Mucosa of gallbladder (tissue), 1 donor: Measurements from ENCODE around the gene THADA. TPM values are rescaled to one million over a fixed set of nuclear protein-coding genes. Genes with fewer than 3 reads are reported as not detected.
"Not testable (repeated sequence)": the region's sequence is repeated elsewhere in the genome, so short reads cannot be mapped to it uniquely, and the experiment has no call there.

Source experiments
- DNase-seq: peaks from one replicate; pipeline ENCODE4 v3.0.0-alpha.2; 2020; ENCODE audit warnings: low spot score
- total RNA-seq: library from RNA; stranded (reverse); gene quantifications from one replicate; pipeline ENCODE4 v1.2.1, GENCODE V29; 2021
- donor health status: DM: no; HTN: no; CAD: no.

Gene THADA
- total RNA-seq, 1 donor from 2014 or later, result 35.9 TPM

DNA sequence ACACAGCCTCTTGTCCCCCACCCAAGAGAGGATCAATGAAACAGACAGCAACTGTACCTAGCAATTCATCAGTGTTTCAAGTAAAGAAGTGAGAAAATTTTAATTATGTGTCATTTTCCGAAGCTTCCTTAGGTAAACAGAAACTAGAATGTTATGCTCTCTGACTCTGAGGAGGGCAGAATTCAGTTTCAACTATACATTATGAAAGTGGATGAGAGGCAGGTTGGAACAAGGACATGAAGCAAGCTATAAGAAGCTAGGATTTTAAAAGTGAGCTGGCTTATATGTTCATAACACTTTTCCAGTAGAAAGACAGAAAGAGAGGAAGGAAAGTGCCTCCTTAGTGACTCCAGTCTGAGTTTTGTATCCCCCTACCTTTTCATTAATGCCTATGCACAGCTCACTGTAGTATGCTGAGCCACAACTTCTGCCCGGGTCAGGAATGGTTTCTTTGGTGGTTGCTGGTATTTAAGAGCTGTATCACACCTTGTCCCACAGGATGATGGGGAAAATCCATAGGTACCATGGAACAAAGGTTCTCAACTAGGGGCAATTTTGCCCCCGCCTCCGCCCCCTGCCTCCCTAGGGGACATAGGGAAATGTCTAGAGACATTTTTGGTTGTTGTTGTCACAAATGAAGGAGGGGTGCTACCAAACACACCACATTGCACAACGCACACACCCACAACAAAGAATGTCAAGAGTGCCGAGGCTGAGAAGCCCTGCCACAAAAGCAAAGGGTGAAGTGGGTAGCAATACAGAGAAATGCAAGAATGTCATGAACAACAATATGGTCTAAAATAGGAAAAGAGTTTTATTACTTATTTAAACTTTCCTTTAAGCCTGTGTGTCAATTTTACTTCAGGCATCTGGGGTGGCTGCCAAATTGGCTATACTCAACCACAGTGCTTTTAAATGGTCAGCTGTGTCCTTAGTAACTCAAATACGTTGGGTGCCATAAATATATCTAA lies 208.5 kb downstream of the THADA start:
- no peak for DNase-seq

DNA sequence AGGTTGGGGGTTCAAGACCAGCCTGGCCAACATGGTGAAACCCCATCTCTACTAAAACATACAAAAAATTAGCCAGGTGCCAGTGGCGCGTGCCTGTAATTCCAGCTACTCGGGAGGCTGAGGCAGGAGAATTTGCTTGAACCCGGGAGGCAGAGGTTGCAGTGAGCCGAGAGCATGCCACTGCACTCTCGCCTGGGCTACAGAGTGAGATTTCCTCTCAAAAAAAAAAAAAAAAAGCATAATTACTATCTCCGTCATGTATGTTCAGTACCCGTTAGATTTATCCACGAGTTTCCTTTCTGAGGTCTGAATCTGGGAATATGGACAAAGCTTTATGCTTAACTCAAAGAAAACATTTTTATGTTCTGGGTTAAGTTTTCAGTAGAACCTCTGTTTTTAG lies 209.2 kb downstream of the THADA start:
- not testable (repeated sequence) for DNase-seq

DNA sequence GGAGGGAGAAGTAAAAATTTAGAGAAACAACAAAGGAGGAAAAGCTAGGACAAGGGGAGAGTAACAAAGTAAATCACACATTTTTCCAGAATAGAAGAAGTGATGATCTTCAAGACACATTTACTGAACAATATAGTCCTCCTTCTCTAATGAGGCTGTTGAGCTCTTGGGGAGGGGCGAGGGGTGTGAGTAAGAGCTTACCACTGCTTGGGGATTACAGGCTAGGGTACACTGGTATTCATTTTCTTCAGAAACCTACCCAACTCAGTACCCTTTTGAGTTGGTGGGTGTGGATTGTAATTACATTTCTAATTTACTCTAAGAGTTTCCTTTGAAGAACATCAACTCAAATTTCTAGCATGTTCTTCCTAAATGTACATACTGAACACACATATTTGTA lies 211.7 kb downstream of the THADA start:
- no peak for DNase-seq

DNA sequence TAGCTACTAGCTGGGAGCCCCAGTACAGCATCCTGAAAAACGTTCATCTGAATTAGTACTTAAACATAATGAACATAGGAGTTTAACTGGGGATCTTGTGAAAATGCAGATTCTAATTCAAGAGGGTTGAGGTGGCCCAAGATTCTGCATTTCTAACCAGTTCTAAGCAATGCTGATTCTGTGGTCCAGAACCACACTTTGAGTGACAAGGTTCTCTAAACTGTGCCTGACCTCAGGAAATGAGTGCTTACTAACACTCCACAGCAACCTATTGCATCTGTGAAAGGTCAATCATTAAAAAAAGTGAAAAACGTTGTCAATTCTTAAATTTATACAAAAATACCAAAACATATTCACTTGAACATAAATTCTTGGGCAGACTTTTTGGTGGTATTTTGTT lies 212.3 kb downstream of the THADA start:
- no peak for DNase-seq

DNA sequence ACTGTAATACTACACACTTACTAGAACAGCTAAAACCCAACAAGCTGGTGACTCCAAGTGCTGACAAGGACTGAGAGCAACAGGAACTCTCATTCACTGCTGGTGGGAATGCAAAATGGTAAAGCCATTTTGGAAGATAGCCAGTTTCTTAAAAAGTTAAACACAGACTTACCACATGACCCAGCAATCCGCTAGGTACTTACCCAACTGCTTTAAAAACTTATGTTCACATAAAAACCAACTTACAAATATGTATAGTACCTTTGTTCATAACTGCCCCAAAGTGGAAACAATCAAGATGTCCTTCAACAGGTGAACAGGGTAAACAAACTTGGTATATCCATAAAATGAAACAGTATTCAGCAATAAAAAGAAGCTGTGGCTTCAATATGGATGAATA lies 216.3 kb downstream of the THADA start:
- no peak for DNase-seq

DNA sequence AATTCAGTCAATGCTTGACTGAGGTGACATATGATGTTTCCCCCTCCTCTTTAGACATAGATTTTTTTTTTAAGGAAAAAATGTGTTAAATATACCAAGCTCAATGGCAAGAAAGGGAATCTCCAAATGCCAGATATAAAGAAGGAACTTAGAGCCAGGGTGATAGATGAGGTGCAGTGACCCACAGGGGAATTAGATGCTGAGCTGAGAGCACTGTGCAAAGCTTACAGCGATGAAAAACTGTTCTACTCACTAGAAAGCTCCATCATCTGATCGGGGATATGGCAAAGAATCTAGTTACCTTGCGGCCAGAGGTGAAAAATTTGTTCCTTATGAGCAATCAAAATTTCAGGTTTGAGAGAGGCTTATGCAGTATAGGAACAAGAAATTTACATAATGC lies 218.5 kb downstream of the THADA start:
- no peak for DNase-seq

DNA sequence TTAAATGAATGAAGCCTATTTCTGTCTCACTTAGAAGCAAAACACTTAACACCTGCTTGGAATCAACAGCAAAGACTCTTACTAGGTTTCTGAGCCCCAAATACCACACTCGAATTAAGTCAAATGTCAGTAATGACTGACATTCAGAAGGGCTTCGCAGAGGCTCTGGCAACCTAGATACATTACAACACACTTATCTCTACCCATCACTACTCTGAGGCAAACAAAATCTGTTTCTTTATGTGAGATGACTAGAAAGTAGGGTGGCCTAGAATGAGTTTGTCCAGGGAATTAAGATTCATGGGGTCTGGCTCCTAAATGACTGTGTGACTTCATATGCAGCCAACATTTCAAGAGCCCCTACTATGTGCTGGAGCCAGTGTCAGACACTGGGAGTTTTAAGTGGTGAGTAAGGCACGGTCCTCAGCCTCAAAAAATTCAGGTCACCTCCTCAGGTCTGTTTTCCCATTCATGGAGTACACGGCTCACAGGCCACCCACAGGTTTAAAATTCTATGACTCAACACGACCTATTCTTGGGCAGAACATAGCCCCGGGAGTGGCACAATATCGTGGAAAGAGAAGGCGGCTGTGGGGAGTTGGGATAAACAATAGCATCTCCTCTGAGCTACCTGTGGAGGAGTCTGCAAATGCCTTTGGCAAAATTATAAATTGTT lies 219.2 kb downstream of the THADA start:
- DNase-seq, result no peak

DNA sequence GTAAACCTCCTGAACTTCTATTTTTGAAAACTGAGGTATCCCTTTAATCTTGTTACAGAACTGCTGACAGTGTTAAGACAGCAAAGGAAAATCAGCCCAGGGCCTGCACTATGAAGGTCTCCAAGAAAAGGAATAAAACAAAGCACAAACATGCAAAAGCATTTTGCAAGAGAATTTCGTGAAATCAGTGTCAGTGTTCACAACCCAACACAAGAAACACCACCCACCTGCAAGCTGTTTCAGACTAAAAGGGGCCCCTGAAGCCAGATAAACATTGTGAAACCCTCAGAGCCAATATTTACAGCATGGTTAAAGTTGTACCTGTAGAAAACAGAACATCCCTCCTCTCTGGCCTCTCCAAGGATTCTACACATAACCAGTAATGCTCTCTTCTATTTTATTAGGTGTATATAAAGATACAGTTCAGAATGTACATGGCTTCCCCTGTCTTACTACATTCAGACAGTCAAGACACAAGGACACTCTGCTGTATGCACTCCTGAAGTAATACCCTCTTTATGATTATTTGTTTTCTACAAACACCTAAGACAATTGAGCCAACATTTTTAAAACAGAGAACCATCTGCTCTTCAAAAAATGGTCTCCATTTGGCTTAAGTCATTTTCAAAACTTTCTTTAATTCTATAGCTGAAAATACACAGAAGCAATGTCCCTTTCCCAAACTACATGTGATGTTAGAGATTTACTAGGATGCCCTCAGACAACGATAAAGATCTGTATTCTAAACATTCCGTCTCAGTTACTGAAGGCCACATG lies 219.9 kb downstream of the THADA start:
- no peak for DNase-seq

DNA sequence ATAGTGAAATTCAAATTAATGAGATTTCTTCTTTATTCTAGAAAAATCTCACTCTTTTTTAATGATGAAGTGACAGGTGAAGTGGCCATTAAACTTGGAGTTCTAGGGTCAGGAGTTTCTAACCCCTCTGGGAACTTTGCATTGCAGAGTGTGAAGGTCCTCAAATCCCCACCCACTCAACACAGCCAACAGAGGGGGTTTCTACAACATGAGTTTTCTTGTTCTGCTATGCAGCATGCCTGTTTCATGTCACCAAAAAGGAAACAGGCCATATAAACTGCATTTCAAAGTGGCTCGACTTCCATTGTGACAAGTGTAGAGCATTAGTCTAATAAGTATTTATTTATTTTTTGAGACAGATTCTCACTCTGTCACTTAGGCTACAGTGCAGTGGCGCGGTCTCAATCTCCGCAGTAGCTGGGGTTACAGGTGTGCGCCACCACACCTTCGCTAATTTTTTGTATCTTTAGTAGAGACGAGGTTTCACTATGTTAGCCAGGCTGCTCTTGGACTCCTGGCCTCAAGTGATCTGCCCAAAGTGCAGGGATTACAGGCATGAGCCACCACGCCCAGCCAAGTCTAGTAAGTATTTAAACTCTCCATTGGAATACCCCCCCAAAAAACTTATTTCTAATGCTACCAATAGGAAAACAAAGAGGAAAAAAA lies 223.3 kb downstream of the THADA start:
- no peak for DNase-seq

DNA sequence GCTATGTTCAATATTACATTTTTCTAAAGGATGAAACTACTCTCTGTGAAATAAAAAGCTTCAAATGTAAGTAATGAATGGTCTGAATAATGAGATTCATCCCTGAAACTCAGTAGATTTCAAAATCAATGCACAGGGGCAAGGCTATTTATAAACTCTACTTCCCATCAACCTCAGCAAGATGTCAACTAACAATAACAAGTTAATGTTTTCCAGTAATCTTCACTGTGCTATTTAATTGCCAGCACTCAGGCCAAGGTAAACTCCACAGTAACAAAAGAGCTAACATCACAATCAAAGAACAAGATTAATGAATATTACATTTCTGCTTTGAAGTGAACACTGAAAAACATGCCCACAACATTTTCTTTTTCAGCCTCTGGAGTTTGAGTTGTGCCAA lies 225.1 kb downstream of the THADA start:
- DNase-seq, result no peak

DNA sequence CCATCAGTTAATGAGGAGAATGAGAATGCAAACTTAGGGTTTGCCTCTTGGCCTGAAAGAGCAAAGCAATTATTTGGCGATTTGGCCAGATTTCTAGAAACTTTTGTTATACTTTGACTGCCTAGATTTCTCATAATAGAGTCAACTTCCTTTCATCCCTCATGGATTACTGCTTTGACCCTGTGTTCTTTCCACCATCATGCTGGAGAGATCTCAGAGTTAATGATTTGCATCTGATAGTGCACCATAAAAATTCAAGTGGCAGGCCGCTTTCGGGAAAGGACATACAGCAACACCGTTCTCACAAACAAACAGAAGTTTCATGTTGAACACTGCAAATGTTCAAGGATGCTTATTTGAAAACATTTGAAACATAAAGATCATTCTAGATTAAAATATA lies 225.7 kb downstream of the THADA start:
- DNase-seq, result peak; percentile 27

DNA sequence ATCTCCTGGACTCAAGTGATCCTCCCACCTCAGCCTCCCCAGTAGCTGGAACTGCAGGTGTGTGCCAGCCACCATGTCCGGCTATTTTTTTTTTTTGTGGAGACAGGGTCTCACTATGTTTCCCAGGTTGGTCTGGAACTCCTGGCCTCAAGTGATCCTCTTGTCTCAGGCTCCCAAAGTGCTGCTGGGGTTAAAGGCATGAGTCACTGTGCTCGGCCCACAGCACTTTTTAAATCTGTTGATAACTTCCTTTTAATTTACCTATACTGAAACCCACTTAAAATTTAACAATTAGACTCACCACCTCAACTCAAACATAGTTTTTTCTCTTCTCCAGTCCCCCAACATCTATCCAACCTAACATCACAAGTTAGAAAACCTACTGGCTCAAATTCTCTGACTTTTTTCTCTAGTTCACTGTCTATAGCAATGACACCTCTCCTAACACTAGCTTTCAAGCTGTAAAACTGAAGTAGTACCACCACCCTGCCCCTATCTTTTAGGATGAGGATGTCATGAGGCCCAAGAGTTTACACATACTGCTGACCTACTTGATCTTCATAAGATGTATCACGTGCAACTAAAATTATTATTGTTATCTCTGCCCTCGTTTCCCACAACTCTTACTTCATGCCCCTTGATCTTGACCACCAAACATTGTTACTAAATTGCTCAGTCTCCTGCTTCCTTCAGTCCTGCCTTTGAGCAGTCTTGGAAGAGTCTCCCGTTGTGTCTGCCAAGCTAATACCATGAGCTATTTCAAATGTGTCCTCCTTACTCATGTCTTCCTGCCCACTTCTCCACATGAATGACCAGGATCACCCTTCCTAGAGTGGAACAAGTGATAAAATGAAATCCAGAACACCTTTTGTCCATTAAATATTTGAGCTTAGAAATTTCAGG lies 227.1 kb downstream of the THADA start:
- no peak for DNase-seq

DNA sequence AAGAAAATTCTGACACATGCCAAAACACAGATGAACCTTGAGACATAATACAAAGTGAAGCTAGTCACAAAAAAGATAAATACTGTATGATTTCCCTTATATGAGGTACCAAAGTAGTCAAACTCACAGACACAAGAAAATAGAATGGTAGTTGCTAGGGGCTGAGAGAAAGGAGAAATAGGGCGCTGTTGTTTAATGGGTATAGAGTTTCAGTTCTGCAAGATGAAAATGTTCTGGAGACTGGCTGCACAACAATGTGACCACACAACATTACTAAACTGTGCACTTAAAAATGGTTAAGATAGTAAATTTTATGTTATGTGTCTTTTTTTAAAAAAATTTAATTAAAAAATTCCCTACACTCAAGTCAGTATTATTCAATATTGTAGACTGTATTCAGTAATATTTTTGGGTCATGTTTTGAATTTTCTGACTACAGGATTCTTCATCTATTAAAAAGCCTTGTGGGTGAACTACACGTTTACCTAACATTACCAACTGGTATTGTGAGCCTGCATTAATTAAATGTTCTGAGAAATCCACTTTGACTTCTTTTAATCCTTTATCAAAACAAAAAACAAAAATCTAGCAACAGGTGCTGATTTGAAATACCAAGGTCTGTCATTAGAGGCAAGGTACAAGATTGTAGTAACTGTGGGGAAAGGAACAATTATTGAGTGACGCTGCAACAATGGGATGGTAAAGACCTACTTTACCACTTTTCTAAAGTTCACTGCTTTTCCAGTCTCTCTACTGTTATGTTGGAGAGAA lies 228.6 kb downstream of the THADA start:
- DNase-seq, result no peak

DNA sequence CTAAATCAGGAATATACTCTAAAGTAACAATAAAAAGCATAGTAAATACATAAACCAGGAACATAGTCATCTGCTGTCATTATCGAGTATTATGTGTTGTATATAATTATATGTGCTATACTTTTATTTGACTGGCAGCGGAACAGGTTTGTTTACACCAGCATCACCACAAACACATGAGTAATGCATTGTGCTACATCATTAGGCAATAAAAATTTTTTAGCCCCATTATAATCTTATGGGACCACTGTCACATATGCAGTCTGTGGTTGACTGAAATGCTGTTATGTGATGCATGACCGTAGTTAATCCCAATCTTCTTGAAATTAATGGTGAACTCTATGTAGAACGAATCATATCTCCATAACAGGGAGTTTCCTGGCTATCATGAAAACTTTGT lies 232.7 kb downstream of the THADA start:
- DNase-seq, result no peak

DNA sequence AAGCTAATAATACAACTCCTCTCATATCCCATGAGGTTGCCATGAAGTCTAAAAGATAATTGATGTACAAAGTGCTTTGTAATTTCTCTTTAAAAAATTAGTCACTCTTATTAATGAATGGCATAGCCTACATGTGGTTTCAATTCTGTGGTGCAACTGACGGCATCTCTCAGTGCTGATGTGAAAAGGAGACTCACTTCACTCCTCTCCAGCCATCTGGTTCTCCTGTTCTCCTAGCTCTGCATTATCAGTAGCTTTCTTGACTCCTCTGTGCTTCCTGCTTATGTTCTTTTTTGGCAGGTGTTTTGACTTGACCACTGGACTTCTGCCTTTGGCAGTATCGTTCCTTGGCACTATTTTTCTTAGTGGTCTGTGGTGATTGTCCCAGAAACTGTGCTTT lies 234.6 kb downstream of the THADA start:
- no peak for DNase-seq

DNA sequence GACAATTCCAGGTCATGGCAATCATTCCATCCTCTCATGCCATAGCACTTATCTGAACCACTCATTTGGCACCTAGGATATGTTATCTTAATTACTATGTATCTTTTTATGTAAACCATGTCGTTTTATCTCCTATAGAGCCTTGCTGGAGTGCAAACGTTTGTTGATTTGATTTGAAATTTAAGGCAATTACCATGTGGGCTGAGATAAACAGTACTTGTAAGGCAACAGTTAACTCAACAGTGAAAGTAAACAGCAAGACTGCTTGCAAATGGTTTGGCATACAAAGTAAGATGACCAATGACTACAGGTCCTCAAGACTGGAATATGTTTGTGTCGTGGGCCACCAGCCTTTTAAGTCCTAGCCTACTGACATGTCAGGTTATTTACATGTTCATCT lies 235.7 kb downstream of the THADA start:
- no peak for DNase-seq

DNA sequence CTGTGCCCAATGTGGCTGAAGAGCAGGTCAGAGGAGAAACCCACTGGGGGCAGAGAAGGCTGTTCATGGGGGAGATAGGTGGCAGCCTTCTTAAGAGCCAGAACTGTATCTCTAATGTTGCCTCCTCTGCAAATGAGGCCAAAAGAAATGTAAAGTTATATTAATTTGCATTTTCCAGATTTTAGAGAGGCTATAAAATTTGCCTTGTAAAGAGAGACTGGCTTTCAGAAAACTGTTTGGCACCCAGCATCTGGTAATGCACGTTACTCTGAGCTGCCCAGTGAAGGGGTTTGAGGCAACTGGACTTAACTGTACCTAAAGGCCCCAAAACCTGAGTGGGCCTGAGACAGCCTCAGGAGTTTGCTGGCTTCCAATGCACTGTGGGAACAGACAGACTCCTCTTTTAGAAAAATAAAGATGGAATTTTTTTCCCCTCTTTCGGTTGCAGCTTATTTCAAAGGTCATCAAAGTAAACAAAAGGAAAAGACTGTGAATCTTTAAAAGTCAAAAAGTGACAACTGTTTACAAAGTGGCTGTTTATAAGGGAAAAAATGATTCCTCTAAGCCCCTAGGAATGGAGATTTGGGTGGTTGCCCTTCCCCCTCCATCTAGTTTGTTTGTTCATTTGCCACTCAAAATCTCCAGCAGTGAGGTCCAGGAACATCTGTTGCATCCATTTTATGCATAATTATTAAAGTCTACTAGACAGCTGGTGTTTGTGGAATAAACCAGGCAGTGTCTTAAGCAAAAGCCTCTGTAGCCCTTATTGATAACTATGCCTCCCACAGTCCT lies 237.2 kb downstream of the THADA start:
- DNase-seq, result peak; percentile 25

DNA sequence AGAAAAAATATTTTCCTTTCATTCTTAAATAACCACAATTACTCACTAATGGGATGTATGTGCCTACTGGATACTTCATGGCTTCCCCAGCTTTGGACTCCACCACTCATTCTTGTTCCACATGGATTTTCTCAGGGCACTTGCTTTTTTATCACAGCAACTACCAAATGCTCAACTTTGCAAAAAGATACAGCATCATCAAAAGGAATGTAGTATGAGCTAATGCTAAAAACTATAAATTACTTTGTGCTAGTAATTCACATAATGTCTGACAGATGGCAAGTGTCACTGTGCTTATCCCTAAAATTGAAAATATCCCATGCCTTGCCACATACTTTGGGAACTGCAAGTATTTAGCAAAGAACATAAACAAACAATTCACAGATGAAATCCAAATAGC lies 239.1 kb downstream of the THADA start:
- DNase-seq, result no peak

DNA sequence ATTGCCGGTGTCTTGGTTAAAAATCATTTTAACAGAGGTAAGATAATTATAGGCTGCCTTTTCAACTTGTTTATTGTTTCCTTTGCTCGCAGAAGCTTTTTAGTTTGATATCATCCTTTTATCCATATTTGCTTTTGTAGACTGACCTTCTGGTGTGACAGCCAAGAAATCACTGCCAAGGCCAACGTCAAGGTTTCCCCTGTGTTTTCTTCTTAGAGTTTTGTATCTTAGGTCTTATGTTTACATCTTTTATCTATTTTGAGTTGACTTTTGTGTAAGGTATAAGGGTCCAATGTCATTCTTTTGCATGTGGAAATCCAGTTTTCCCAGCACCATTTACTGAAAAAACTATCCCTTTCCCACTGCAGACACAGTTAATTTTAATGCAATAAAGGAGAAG lies 240.4 kb downstream of the THADA start:
- DNase-seq, result no peak
